ENCODE data around the gene BLACAT1. TPM values are rescaled to one million over a fixed set of nuclear protein-coding genes. Genes with fewer than 3 reads are reported as not detected.

The BLACAT1 gene
- total and polyA plus RNA-seq, 9 of the 15 experiments (the other 6 are each of a cell fraction or from before 2014, with no cell fraction given) = 0.10 to 5.9 (median 0.73) TPM

DNA sequence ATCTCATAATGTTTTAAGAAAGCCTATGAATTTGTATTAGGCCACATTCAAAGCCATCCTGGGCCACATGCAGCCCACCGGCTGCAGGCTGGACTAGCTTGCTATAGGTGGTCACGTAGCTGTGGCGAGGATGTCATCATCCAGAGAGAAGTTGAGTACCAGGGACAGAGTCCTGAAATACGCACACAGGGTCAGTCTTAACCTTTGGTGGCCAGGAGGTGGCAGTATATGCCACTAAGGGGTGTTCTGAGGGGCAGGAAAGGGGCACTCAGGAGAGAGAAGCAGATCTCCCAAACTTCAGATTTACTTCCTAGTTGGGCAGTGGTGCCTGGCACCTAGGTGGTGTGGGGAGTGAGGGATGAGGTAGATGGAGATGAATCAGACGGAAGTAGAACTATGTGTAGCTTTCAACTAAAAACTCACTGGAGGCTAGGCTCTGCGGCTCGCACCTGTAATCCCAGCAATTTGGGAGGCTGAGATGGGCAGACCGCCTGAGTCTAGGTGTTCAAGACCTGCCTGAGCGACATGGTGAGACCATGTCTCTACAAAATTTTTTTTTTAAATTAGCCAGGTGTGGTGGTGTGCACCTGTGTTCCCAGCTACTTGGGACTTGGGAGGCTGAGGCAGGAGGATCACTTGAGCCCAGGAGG, 32.4 kb upstream of the BLACAT1 start (continued):
- TF ChIP-seq, protein P1, sequence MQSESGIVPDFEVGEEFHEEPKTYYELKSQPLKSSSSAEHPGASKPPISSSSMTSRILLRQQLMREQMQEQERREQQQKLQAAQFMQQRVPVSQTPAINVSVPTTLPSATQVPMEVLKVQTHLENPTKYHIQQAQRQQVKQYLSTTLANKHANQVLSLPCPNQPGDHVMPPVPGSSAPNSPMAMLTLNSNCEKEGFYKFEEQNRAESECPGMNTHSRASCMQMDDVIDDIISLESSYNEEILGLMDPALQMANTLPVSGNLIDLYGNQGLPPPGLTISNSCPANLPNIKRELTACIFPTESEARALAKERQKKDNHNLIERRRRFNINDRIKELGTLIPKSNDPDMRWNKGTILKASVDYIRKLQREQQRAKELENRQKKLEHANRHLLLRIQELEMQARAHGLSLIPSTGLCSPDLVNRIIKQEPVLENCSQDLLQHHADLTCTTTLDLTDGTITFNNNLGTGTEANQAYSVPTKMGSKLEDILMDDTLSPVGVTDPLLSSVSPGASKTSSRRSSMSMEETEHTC (IDR thresholded peaks at IDR 0.05) = no peak
- no peak for TF ChIP-seq PREB (CRISPR knock-in tag; IDR thresholded peaks at IDR 0.05)
- no peak for TF ChIP-seq ILK (tag; IDR thresholded peaks at IDR 0.05; ENCODE audit: borderline replicate concordance, low read depth)
- no peak for TF ChIP-seq KLF16 (IDR thresholded peaks at IDR 0.05)
- no peak for TF ChIP-seq NR4A1 (CRISPR knock-in tag; IDR thresholded peaks at IDR 0.05)
- no peak for TF ChIP-seq NR4A1 (tag; IDR thresholded peaks at IDR 0.05)
- TF ChIP-seq ZSCAN29 (IDR thresholded peaks at IDR 0.05) = no peak
- TF ChIP-seq CBX1 (IDR thresholded peaks at IDR 0.05; ENCODE audit: low read depth) = no peak
- no peak for TF ChIP-seq SMARCE1 (IDR thresholded peaks at IDR 0.05)
- TF ChIP-seq, protein P2, sequence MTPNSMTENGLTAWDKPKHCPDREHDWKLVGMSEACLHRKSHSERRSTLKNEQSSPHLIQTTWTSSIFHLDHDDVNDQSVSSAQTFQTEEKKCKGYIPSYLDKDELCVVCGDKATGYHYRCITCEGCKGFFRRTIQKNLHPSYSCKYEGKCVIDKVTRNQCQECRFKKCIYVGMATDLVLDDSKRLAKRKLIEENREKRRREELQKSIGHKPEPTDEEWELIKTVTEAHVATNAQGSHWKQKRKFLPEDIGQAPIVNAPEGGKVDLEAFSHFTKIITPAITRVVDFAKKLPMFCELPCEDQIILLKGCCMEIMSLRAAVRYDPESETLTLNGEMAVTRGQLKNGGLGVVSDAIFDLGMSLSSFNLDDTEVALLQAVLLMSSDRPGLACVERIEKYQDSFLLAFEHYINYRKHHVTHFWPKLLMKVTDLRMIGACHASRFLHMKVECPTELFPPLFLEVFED (CRISPR knock-in tag; conservative IDR thresholded peaks at IDR 0.05) = no peak; the same call in 1 of the 2 replicates
- TF ChIP-seq, protein P3, sequence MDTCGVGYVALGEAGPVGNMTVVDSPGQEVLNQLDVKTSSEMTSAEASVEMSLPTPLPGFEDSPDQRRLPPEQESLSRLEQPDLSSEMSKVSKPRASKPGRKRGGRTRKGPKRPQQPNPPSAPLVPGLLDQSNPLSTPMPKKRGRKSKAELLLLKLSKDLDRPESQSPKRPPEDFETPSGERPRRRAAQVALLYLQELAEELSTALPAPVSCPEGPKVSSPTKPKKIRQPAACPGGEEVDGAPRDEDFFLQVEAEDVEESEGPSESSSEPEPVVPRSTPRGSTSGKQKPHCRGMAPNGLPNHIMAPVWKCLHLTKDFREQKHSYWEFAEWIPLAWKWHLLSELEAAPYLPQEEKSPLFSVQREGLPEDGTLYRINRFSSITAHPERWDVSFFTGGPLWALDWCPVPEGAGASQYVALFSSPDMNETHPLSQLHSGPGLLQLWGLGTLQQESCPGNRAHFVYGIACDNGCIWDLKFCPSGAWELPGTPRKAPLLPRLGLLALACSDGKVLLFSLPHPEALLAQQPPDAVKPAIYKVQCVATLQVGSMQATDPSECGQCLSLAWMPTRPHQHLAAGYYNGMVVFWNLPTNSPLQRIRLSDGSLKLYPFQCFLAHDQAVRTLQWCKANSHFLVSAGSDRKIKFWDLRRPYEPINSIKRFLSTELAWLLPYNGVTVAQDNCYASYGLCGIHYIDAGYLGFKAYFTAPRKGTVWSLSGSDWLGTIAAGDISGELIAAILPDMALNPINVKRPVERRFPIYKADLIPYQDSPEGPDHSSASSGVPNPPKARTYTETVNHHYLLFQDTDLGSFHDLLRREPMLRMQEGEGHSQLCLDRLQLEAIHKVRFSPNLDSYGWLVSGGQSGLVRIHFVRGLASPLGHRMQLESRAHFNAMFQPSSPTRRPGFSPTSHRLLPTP (IDR thresholded peaks at IDR 0.05; ENCODE audit: borderline replicate concordance, extremely low read depth, insufficient read length) = no peak
- no peak for TF ChIP-seq CHD2 (IDR thresholded peaks at IDR 0.05; ENCODE audit: low read depth, low read length)
- no peak for TF ChIP-seq MBD2 (IDR thresholded peaks at IDR 0.05; ENCODE audit: borderline replicate concordance, low read depth)
- TF ChIP-seq ARID3A (IDR thresholded peaks at IDR 0.05; ENCODE audit: borderline replicate concordance, low read depth, low read length) = no peak
- no peak for TF ChIP-seq MBD1 (CRISPR knock-in tag; IDR thresholded peaks at IDR 0.05)
- TF ChIP-seq ZKSCAN3 (CRISPR knock-in tag; IDR thresholded peaks at IDR 0.05) = no peak
- TF ChIP-seq ZNF23 (CRISPR knock-in tag; IDR thresholded peaks at IDR 0.05) = no peak
- TF ChIP-seq, protein P4, sequence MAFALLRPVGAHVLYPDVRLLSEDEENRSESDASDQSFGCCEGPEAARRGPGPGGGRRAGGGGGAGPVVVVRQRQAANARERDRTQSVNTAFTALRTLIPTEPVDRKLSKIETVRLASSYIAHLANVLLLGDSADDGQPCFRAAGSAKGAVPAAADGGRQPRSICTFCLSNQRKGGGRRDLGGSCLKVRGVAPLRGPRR (CRISPR knock-in tag; IDR thresholded peaks at IDR 0.05) = no peak
